ENCODE results near the gene HPSE.

- TF ChIP-seq CTCF (IDR thresholded peaks at IDR 0.05) (no peak), POLR2AphosphoS5 (IDR thresholded peaks at IDR 0.05) (no peak)
Measured at GRCh38 chr4:83262682-83263081, 72.0 kb downstream of the HPSE start.
